Measurements from ENCODE around the gene RAPGEF3.

The RAPGEF3 gene

DNA sequence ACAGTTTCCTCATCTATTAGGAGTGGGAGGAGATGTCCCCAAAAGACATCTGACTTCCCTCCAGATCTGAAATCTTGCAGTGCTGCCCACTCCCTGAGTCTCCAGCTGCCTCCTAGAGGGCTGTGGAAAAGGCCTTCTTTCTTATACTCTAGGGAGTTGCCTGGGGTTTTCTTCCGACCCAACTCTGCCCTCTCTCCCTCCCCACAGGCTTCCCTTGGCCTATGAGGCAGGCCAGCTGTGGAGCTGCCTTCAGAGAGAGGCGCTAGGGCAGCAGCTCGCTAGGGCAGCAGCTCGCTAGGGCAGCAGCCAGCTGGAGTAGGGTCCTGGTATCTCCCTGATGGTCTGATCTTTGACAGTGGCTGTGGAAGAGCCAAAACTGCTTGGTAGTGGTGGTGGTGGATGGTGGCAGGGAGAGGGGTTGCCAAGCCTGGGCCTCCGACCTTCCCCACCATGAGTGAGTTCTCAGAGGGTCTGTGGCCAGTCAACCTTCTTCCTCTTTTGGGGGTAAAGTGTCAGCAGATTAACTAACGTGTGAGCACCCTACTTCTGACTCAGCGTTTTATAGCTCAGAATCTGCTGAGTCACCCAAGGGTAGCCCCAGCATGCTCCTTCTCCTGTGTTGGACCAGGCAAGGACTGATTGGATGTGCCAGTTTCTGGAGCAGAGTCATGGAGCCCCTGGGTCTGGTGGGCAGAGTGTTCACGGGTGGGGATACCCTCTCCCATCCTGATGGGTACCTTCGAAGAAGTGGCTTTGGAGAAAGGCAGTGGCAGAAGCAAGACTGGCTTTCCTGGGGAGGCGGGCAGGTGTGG, 16.6 kb upstream of the RAPGEF3 start:
- DNase-seq, result no peak

GRCh38 chr12:47774663-47775062, 16.0 kb upstream of the RAPGEF3 start:
- no peak for DNase-seq

DNA sequence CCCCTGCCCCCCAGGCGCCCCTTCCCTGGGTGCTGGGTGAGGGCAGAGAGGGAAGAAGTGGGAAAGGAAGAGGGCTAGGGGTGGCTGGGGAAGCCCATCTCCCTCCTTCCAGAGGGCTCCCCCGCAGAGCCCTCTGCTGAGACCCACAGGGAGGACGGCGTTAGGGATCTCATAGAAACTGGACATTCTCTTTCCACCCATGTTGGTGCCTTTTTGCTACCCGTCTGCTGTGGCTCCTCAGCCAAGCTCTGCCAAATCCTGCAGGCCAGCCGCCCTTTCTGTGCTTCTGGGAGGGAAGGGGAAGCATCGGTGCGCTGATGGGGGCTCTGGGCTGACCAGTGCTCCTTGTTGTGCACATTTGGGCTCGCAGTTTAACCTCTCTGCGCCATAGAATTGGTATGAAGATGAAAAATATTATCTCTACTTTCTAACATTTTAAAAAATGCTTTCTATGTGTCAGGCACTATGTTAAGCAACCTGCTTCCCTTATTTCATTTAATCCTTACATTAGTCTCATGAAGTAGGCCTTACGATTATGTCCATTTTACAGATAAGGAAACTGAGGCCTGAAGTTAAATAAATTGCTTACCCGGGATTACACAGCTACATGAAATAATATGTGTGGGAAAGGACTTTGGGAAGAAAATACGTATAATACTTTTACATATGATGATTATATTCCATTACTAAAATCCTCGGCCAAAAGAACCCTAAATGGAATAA, 15.3 kb upstream of the RAPGEF3 start:
- peak; percentile 67 for DNase-seq

- peak; percentile 85 for DNase-seq
Observed at GRCh38 chr12:47773062-47773857, 14.6 kb upstream of the RAPGEF3 start, which contains the start of gene SLC48A1. Gene SLC48A1, plus strand, starts transcription at chr12:47773238. Its CDS starts 67 bp downstream, at chr12:47773305.

GRCh38 chr12:47772738-47773061, 14.0 kb upstream of the RAPGEF3 start:
- no peak for DNase-seq

DNA sequence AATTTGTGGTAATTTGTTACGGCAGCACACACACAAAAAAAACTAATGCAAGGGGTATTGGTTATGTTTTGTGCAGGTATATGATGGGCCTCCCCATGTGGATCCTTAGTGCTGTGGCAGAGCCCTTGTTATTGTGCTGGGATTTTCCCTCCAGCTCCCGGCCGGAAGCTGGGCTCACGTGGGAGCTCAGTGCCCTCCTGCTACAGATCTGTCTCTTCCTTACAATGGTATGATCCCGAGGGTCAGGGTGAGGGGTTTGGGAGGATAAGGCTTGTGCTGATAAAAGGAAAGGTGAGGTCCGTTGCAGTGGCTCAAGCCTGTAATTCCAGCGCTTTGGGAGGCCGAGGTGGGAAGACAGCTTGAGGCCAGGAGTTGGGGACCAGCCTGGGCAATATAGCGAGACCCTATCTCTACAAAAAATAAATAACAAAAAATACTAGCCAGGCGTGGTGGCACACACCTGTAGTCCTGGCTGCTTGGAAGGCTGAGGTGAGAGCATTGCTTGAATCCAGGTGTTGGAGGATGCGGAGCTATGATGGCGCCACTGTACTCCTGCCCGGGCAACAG, 13.5 kb upstream of the RAPGEF3 start:
- no peak for DNase-seq

GRCh38 chr12:47771304-47771703, 12.6 kb upstream of the RAPGEF3 start:
- DNase-seq, result no peak

DNA sequence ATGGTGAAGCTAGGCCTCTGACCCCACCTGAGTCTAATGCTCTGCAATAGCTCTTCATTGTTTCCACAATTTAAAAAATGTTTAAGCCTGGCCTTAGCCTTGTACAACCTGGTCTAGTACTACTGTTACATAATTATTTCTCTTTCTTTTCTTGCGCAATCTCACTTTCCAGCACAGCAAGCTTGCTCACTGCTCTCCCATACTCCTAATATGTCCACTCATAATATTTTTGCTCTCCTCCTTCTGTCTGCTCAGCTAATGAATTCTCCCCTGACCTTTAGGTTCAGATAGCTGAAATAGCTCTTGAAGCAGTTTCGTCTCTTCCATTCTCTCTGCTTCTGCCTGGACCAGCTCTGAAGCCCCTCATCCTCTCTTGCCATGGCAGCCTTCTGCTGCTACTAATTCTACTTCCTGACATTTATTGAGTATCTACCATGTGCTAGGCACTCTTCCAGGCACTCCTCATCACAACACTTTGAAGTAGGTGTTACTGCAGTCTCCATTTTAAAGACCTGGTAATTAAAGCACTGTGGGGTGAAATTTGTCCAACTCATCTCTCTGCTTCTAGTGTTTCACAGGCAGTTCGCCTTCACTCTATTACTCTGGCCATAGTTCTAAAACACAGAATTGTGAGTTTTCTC, 11.5 kb upstream of the RAPGEF3 start:
- DNase-seq, result no peak

- no peak for DNase-seq
Observed at GRCh38 chr12:47769234-47770085, 10.8 kb upstream of the RAPGEF3 start.

GRCh38 chr12:47768323-47768811, 9.7 kb upstream of the RAPGEF3 start:
- no peak for DNase-seq

- peak; percentile 72 for DNase-seq
Observed at GRCh38 chr12:47767216-47767724, 8.6 kb upstream of the RAPGEF3 start.

DNA sequence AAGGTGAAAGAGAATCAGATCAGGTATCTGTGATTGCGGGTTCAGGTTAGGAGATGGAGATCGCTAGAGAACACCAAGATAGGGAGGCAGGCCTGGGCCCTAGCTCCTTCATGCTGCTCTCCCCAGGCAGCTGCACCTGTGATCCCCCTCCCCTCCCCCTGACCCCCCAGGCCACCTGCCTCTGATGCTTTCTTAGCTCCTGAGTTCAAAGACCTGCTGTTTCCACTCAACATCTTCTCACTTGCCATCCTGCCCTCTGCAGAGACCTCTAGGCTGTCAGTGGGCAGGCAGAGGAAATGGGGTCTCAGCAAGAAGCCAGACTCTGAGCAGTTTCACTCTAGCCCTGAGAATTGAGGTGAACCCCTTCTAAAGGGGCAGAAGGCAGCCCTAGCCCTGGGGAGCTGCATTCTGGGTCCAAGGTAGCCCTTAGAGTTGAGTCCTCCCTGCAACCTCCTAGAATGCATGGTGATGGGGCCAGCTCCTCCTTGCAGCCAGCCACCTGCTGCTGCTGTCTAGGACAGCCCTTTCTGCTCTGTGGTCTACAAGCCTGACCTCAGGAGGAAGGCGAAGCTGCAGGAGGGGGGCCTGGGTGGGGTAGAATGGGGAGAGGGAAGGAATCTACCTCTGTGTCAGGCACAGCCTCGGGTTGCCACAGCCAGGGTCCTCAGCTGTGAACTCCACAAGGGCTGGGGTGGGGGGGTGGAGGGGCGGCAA, 8.0 kb upstream of the RAPGEF3 start:
- no peak for DNase-seq

DNA sequence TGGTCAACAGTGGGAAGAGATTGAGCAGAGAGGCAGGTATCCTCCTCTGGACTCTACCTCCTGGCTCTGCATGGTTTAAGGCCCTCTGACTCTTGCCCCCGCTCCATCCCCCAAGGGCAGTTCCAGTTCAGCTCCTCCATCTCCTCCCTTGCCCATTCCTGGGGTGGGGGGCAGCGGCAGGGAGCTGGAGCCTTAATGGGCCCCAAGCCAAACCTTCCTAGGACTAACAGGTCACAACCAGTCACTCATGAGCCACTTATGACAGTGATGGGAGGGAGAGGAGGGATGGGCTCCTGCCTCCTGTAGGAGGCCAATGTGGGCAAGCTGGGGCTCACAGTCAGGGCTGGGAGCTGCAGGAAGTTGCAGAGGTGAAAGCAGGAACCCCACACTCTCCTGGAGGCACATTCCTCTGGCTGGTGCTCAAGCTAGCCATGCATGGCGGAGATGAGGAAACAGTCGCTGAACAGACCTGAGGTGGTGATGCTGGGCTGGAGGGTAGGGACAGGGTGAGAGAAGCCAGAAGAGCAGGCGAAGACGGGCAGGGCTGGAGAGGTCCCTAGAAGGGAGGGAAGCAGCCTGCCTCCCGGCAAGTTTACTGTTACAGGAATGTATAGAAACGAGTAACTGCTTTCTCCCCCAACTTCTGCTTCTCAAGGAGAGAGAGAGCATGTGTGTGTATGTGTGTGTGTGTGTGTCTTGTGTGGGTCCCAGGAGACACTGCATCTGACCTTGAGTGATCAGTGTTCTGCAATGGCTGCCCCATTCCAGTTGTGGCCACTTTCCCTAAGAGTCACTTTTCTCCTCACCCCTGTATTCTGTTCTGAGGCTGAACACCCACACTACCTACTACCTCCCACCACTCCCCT, 5.0 kb upstream of the RAPGEF3 start:
- DNase-seq, result no peak

- no peak for DNase-seq
Observed at GRCh38 chr12:47762850-47763465, 4.3 kb upstream of the RAPGEF3 start.

DNA sequence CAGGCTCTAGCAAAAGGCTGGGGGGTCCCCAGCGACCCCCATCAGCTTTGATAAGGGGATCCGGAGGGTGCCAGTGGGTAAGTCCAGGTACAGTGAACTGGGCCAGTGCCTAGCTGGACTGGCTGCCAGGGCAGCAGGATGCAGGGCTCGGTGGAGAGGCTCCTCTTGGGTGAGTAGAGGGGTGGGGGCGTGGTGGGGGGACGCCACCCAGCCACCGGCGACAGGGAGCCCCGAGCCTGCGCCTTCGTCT, 171 bp downstream of the RAPGEF3 start:
- no peak for DNase-seq

- no peak for DNase-seq
Observed at GRCh38 chr12:47757840-47758583, 668 bp downstream of the RAPGEF3 start.

- DNase-seq, result no peak
Observed at GRCh38 chr12:47757364-47757839, 1.3 kb downstream of the RAPGEF3 start.
